KOPT-K1 (cell line): ENCODE results near the gene DPYD.

Source experiments
- H3K27ac ChIP-seq: fragments of 200-600 bp; sonication (generic); 2 replicates; pipeline ENCODE4 v1.5.1; 2016; ENCODE audit warnings: antibody characterized with exemption, mild to moderate bottlenecking, low read depth, low read length; ENCODE audit not compliant: poor library complexity, severe bottlenecking
- H3K36me3 ChIP-seq: fragments of 200-600 bp; sonication (generic); 2 replicates; pipeline ENCODE4 v1.5.1; 2017; ENCODE audit warnings: antibody characterized with exemption, mild to moderate bottlenecking, low read length, moderate library complexity; ENCODE audit not compliant: insufficient read depth
- H3K9me3 ChIP-seq: fragments of 200-600 bp; sonication (generic); 2 replicates; pipeline ENCODE4 v1.5.1; 2017; ENCODE audit warnings: antibody characterized with exemption, low read length, mild to moderate bottlenecking; ENCODE audit not compliant: insufficient read depth, poor library complexity, severe bottlenecking

DPYD gene

DNA sequence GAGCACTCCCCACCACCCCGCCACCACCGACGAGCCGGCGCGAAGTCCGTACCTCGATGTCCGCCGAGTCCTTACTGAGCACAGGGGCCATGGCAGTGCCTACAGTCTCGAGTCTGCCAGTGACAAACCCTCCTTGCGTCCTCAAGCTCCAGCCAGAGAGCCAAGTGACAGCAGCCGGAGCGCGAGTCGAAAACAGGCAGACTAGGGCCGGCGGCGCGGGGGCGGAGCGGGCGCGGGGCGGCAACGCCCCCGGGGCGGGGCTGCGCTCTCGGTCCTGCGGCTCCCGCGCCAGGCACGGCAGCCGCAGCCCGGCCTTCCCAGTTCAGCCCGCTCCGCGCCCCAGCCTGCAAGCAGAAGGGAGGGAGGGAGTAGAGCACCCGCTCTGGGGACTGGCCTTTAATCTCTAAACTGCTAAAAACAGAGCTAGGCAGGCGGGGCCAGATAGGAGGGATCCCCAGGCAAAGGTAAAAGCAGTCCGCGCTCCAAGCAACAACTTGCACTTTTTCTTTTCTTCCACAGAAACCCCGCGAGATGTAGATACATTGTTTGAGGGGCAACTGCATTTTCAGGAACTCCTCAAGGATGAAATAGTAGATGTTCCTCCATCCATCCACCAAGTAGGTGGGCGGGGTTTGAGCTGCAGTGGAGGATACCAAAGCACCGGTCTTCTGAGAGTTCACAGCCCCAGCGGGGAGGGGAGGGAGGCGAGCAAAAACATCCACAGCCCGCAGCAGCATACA is at the start of gene DPYD:
DPYD (minus strand) TSS at position 203 of the 740 bp plus-strand sequence; CDS start at position 91, 112 bp downstream.
- peak within 1 kb of the TSS; percentile 97 for H3K27ac ChIP-seq
- no peaks in the 10 kb centered on the region for H3K9me3 ChIP-seq
- H3K36me3 ChIP-seq, result no peaks in the 10 kb centered on the region

DNA sequence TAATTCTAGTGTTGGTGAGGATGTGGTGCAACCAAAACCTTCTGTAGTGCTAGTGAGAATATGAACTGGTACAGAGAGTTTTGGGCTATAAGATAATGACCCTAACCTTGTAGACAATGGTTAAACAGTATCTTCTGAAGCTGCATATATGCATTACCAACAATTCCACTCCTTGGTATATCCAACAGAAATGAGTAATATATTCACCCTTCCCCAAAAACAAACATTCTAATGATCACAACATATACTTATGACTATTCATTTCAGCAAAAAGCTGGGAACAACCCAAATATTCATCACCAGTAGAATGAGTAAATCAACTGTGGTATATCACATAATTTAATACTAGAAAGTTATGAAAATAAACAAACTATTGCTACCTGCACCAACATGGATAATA is 39.6 kb upstream of the DPYD start:
- Histone ChIP-seq H3K27ac (no peak overlapping the region), H3K36me3 (no peaks in the 10 kb centered on the region), H3K9me3 (no peaks in the 10 kb centered on the region)

DNA sequence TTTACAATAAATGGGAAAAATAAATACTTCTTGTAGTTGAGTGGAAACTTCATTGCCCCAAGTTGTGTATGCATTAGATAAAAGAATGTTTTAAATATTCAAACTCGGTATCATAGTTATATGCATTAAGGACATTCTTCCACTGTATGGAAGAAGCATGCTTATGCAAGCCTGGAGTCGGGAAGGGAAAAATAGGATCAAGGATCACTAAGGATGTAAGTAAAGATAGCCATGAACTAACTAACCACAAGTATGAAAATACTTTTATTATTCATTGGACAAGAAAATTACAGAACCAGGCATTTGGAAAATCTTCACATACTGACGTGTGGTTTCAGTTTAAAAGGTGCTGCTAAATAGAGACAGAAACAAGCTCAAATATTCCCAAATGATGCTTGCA is 26.9 kb upstream of the DPYD start:
- H3K27ac ChIP-seq, result no peak overlapping the region

DNA sequence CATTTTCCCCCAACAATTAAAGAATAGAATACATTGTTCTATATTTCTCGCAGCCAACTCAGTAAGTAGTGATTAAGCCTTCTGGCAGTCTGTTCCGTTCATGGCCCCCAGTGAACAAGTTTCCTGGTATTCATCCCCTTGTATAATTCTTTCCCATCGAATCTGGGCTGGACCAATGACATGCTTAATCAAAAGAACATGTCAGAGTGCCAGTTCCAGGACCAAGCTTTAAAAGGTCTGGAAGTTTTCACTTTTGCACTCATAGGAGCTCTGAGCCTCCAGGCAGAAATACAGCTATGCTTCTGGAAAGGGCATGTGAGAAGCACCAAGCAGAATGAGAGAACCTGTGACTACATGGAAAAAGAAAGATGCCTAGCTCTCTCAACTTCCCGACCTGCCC is 22.5 kb upstream of the DPYD start:
- Histone ChIP-seq H3K36me3 (no peaks in the 10 kb centered on the region), H3K27ac (peak overlapping the region; percentile 70), H3K9me3 (no peaks in the 10 kb centered on the region)

More for the DNA sequence above, 26.9 kb upstream of the DPYD start:
- Histone ChIP-seq H3K9me3 (no peaks in the 10 kb centered on the region), H3K36me3 (no peaks in the 10 kb centered on the region)

GRCh38 chr1:97942161-97943123 is 21.6 kb upstream of the DPYD start:
- Histone ChIP-seq H3K36me3 (no peaks in the 10 kb centered on the region), H3K9me3 (no peaks in the 10 kb centered on the region), H3K27ac (peak overlapping the region; percentile 70)

DNA sequence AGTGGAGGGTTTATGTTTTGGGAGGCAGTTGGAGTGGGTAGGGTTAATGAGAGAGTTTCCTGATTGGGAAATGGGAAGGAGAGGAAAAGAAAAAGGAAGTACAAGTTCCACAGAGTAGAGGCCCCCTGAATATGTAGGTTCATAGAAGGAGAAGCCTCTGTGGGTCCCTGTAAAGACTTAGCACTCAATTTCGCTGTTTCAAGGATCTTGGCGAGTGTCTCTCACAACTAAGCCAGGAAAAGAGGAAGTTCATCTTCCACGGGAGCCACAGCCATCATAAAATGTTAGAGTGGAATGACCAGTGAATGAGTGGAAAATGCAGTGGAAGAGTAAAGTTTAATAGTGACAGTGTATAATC is 17.4 kb upstream of the DPYD start:
- H3K9me3 ChIP-seq, result no peaks in the 10 kb centered on the region
- no peaks in the 10 kb centered on the region for H3K36me3 ChIP-seq
- H3K27ac ChIP-seq, result no peak overlapping the region

DNA sequence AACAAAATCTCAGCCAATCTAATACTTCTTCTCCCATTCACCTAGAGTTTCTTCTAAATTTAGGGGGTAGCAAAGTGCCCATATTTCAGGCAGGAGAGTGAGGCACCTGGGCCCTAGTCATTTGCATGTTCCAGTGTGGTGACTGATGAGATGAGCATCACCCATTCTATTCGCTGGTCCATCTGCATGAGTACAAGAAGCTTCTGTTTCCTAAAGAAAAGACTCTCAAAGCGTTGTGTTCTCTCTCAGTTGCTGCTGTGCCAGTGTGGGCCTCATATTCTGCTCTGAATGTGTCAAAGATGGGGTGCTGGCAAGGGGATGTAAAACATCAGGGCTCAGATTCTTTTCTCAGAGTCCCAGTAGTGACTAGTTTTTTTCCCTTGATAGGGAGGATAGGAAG is 16.1 kb upstream of the DPYD start:
- no peak overlapping the region for H3K27ac ChIP-seq
- H3K36me3 ChIP-seq, result no peaks in the 10 kb centered on the region
- no peaks in the 10 kb centered on the region for H3K9me3 ChIP-seq

GRCh38 chr1:97934491-97934890 is 13.7 kb upstream of the DPYD start:
- Histone ChIP-seq H3K27ac (no peak overlapping the region), H3K9me3 (no peaks in the 10 kb centered on the region), H3K36me3 (no peaks in the 10 kb centered on the region)

DNA sequence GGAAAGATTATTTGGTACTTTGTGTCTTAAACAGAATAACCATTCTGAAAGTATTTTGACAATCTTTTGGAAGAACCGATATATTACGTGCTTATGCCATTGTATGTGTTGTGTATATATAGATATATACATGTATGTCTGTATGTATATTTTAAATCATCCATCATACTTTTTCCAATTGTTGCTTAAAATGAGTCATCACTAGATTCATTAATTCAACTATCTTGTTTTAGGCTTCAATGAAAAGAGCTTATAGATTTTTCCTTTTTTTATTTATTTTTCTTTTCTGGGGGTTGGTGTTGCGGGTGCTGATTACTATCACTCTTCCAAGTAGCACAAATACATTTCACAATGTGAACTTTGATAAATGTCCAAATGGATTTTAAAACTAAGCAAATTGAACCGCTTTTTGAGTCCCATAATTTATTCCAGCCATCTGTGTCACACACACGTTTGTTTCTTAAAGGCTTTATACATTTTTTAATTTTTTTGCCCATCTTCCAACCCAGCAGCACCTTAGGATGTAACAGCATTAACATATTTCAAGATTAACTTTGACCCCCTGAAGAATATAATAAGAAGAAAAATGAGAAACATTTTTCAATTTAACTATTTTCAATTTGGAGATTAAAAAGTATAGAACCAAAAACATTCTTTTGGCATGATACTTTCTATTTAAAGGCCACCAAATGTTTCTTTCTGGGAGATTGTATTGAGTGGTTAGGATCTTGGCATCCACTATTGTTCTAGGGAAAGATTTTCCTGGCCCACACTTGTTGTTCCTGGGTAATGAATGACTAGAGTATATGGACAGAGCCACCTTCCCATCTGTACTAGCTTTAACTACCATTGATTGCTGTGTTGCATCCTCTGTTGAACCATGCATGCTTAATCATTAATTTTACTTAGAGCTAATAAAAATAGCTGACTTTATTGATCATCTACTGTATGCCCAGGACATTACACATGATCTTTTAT is 9.3 kb upstream of the DPYD start:
- H3K9me3 ChIP-seq, result no peaks in the 10 kb centered on the region
- no peaks in the 10 kb centered on the region for H3K36me3 ChIP-seq
- no peak overlapping the region for H3K27ac ChIP-seq

DNA sequence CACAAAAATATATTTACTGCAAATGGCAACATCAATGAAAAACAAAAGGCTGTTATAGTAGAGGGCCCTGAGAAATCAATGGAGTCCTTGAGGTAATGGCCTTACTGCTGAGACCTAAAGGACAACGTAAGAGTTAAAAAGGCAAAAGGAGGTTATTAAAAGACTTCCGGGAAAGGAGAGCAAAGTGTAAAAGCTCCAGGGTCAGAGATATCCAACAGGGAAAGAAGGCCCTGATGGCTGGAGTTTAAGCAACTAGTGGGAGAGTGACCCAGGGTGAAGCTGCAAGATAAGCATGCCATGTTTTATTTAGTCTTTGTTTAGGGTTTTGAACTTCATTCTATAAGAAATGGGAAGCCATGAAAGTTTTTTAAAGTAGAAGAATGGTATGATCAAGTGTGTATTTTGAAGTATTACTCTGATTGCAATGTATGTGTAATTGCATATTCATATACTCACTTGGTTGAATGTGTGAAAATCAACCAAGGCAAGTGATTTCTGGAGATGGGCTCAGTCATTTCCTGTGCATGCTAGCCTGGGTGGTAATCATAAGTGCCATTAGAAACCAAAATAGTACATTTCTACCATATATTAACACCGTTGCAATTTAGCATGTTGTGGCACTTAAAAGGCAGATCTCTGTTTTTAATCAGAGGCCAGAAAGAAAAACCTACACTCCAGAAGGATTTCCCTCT is 5.3 kb upstream of the DPYD start:
- Histone ChIP-seq H3K27ac (no peak overlapping the region), H3K9me3 (no peaks in the 10 kb centered on the region), H3K36me3 (no peaks in the 10 kb centered on the region)

DNA sequence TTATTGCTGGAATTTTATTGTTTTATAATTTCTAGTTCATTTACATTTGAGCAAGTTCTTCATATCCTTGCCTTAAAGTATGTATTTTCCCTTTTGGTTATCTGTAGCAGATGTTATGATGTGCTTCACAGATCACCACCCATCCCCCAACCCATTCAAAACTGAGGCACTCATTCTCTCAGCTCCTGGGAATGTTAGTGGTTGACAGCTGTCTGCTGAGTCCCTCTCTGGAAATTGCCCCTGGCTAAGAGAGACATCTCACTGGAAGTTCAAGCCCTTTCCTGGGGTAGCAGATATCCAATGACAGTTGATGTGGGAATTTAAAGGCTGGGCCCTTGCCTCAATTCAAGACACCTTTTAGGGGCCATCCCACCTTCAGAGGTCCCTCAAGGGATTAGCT is 4.3 kb upstream of the DPYD start:
- Histone ChIP-seq H3K27ac (no peak overlapping the region), H3K9me3 (no peaks in the 10 kb centered on the region)

GRCh38 chr1:97923811-97924210 is 3.0 kb upstream of the DPYD start:
- no peaks in the 10 kb centered on the region for H3K36me3 ChIP-seq
- no peak overlapping the region for H3K27ac ChIP-seq
- H3K9me3 ChIP-seq, result no peaks in the 10 kb centered on the region

More for the DNA sequence above, 4.3 kb upstream of the DPYD start:
- H3K36me3 ChIP-seq, result no peaks in the 10 kb centered on the region

DNA sequence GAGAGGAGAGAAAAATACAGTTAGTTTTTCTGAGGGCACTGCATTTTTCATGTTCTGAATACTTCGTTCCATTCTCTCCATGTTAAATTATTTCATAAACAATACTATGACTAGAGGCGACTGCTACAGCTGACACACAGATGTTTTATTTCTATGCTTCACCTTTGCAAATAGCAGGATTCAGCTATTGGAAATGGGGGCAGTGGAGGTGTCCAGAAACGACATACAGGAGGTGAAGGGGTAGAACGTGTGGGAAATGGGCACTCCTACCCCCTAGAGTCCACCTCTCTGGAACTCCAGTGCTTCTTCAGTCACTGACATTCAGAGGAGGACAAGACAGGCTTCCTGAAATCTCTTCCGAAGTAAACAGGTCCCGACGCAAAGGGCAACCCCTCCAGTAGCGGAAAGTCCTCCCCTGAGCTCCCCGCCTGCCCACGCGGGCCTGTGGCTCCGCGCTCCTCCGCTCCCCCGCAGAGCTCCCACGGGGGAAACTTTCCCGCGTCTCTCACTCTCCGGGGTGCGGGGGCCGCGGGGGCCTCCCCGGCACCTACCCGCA is 480 bp downstream of the DPYD start:
- H3K9me3 ChIP-seq, result no peaks in the 10 kb centered on the region
- peak overlapping the region; percentile 97 for H3K27ac ChIP-seq
- H3K36me3 ChIP-seq, result no peaks in the 10 kb centered on the region
